HEK293 (cell line): ENCODE measurements around the gene SOS2.

Experiments
- CTCF ChIA-PET: fragments of 350-600 bp; formaldehyde crosslinking; extraction: SDS; loops from one replicate; lab custom pipeline; 2021; ENCODE audit warnings: antibody characterized with exemption; lab: Yijun Ruan, JAX
- POLR2A ChIA-PET: fragments of 300-600 bp; formaldehyde crosslinking; extraction: SDS; loops from one replicate; lab custom pipeline; 2020; ENCODE audit warnings: antibody characterized with exemption, inconsistent platforms; lab: Yijun Ruan, JAX
- H3K27ac ChIP-seq: fragments of 200-500 bp; sonication (Bioruptor generic); 2 replicates; pipeline ENCODE4 v1.5.1; 2014; ENCODE audit warnings: low read depth, low read length, control low read depth, inconsistent platforms; ENCODE audit errors: extremely low read depth
- H3K36me3 ChIP-seq, 2 experiments: fragments of 200-500 bp in 1 of 2; sonication (Bioruptor generic) in 1 of 2; 1 replicate in 1 of 2; 2 replicates in 1 of 2; pipeline ENCODE4 v1.5.1; 2014 to 2017; ENCODE audit warnings: inconsistent platforms in 2 of 2, low read length in 2 of 2; ENCODE audit not compliant: control insufficient read depth in 2 of 2, insufficient read depth in 1 of 2
- H3K4me1 ChIP-seq: fragments of 200-500 bp; sonication (Bioruptor generic); 2 replicates; pipeline ENCODE4 v1.5.1; 2014; ENCODE audit warnings: mild to moderate bottlenecking, low read length, inconsistent platforms; ENCODE audit not compliant: control insufficient read depth, insufficient read depth
- H3K4me3 ChIP-seq: 2 replicates; pipeline ENCODE4 v1.5.1; 2011; ENCODE audit warnings: low read depth, mild to moderate bottlenecking, control low read depth, low read length, moderate library complexity
- H3K9me3 ChIP-seq: fragments of 200-500 bp; sonication (Bioruptor generic); 2 replicates; pipeline ENCODE4 v1.5.1; 2014; ENCODE audit warnings: low read depth, low read length, inconsistent platforms; ENCODE audit not compliant: control insufficient read depth, insufficient read depth
- GFI1B ChIP-seq: fragments of 450-650 bp; formaldehyde crosslinking; IDR thresholded peaks from 2 replicates; pipeline ENCODE4 v1.5.1; 2016; ENCODE audit warnings: missing biosample characterization, missing genetic modification characterization
- PRDM6 ChIP-seq: fragments of 450-650 bp; formaldehyde crosslinking; IDR thresholded peaks from 2 replicates; pipeline ENCODE4 v1.5.1; 2017; ENCODE audit warnings: missing biosample characterization, missing genetic modification characterization
- SCRT2 ChIP-seq: fragments of 450-650 bp; formaldehyde crosslinking; IDR thresholded peaks from 2 replicates; pipeline ENCODE4 v1.5.1; 2016; ENCODE audit warnings: missing biosample characterization, missing genetic modification characterization
- WT1 ChIP-seq: fragments of 450-650 bp; formaldehyde crosslinking; IDR thresholded peaks from 2 replicates; pipeline ENCODE4 v1.5.1; 2016; ENCODE audit warnings: missing biosample characterization, missing genetic modification characterization
- ZBTB7A ChIP-seq: fragments of 450-650 bp; formaldehyde crosslinking; IDR thresholded peaks from 2 replicates; pipeline ENCODE4 v1.5.1; 2016; ENCODE audit warnings: low read depth, missing biosample characterization, missing genetic modification characterization
- ZNF112 ChIP-seq: fragments of 450-650 bp; formaldehyde crosslinking; IDR thresholded peaks from 2 replicates; pipeline ENCODE4 v1.5.0; 2017; ENCODE audit warnings: missing biosample characterization, missing genetic modification characterization
- ZNF133 ChIP-seq: fragments of 450-650 bp; formaldehyde crosslinking; IDR thresholded peaks from 2 replicates; pipeline ENCODE4 v1.5.1; 2016; ENCODE audit warnings: missing biosample characterization, missing genetic modification characterization
- ZNF138 ChIP-seq: fragments of 450-650 bp; formaldehyde crosslinking; IDR thresholded peaks from 2 replicates; pipeline ENCODE4 v1.5.1; 2016; ENCODE audit warnings: missing biosample characterization, missing genetic modification characterization, borderline replicate concordance
- ZNF140 ChIP-seq: fragments of 450-650 bp; formaldehyde crosslinking; IDR thresholded peaks from 2 replicates; pipeline ENCODE4 v1.5.1; 2016; ENCODE audit warnings: missing biosample characterization, missing genetic modification characterization
- ZNF175 ChIP-seq: fragments of 450-650 bp; formaldehyde crosslinking; IDR thresholded peaks from 2 replicates; pipeline ENCODE4 v1.5.1; 2016; ENCODE audit warnings: missing biosample characterization, missing genetic modification characterization
- ZNF19 ChIP-seq: fragments of 450-650 bp; formaldehyde crosslinking; IDR thresholded peaks from 2 replicates; pipeline ENCODE4; 2016; ENCODE audit warnings: missing biosample characterization, missing genetic modification characterization, low read depth
- ZNF2 ChIP-seq: fragments of 450-650 bp; formaldehyde crosslinking; IDR thresholded peaks from 2 replicates; pipeline ENCODE4 v1.5.1; 2016; ENCODE audit warnings: missing biosample characterization, missing genetic modification characterization
- ZNF311 ChIP-seq: fragments of 450-650 bp; formaldehyde crosslinking; IDR thresholded peaks from 2 replicates; pipeline ENCODE4 v1.5.1; 2017; ENCODE audit warnings: missing biosample characterization, missing genetic modification characterization, borderline replicate concordance
- ZNF335 ChIP-seq: fragments of 450-650 bp; formaldehyde crosslinking; conservative IDR thresholded peaks from 2 replicates; pipeline ENCODE4 v1.5.1; 2016; ENCODE audit warnings: missing biosample characterization, missing genetic modification characterization
- ZNF518A ChIP-seq: fragments of 450-650 bp; formaldehyde crosslinking; conservative IDR thresholded peaks from 2 replicates; pipeline ENCODE4 v1.5.1; 2016; ENCODE audit warnings: low read depth, missing biosample characterization, missing genetic modification characterization
- ZNF544 ChIP-seq: fragments of 450-650 bp; formaldehyde crosslinking; IDR thresholded peaks from 2 replicates; pipeline ENCODE4 v1.5.0; 2017; ENCODE audit warnings: missing biosample characterization, missing genetic modification characterization
- ZNF561 ChIP-seq: fragments of 450-650 bp; IDR thresholded peaks from 2 replicates; pipeline ENCODE4 v1.5.1; 2018; ENCODE audit warnings: missing biosample characterization, missing genetic modification characterization, borderline replicate concordance
- ZNF76 ChIP-seq: fragments of 450-650 bp; formaldehyde crosslinking; IDR thresholded peaks from 2 replicates; pipeline ENCODE4; 2016; ENCODE audit warnings: low read depth, missing biosample characterization, missing genetic modification characterization, borderline replicate concordance
- ZNF792 ChIP-seq: fragments of 450-650 bp; formaldehyde crosslinking; IDR thresholded peaks from 2 replicates; pipeline ENCODE4 v1.5.1; 2016; ENCODE audit warnings: missing biosample characterization, missing genetic modification characterization
- ZNF830 ChIP-seq: fragments of 450-650 bp; IDR thresholded peaks from 2 replicates; pipeline ENCODE4 v1.5.0; 2018; ENCODE audit warnings: missing biosample characterization, missing genetic modification characterization, low read depth, mild to moderate bottlenecking, moderate library complexity
- ZNF837 ChIP-seq: fragments of 450-650 bp; formaldehyde crosslinking; IDR thresholded peaks from 2 replicates; pipeline ENCODE4 v1.5.1; 2016; ENCODE audit warnings: missing biosample characterization, missing genetic modification characterization
- TF ChIP-seq, protein P1 (sequence below): fragments of 450-650 bp; formaldehyde crosslinking; IDR thresholded peaks from 2 replicates; pipeline ENCODE4 v1.5.1; 2016; ENCODE audit warnings: missing biosample characterization, missing genetic modification characterization
- TF ChIP-seq, protein P2 (sequence below): fragments of 450-650 bp; formaldehyde crosslinking; IDR thresholded peaks from 2 replicates; pipeline ENCODE4 v1.5.0; 2017; ENCODE audit warnings: missing biosample characterization, missing genetic modification characterization, borderline replicate concordance

The SOS2 gene

DNA sequence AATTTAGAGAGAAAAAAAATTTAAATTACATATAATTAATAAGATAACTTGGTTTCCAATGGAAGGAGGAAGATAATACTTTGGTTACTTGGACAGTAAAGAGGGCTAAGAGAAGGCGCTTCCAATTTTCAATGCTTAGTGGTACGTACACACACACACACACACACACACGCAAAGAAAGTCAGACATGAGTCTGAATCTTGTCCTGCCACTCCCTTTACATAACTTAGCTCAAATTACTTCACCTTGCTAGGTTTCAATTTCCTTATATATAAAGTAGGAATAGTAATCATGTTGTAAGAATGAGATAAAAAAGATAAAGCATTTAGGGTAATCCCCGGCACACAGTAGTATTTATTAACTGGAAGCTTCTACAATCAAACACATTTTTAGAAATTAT lies 75.3 kb downstream of the SOS2 start:
- H3K36me3 ChIP-seq: peaks cover 21 to 30% of the 10 kb centered on the region in 2 experiments
- ChIA-PET CTCF (interaction anchor here (0.7 kb wide), 1 partner anchor 24 kb away, joined by 3 read pairs; no protein-coding TSS in a partner anchor), POLR2A (no interaction called here)
- H3K4me1 ChIP-seq: no peaks in the 10 kb centered on the region
- H3K27ac ChIP-seq: no peak overlapping the region
- no peaks in the 10 kb centered on the region for H3K9me3 ChIP-seq
- no peak for TF ChIP-seq ZNF830 (tag by site-specific recombination)
- no peak for TF ChIP-seq ZNF335 (tag by site-specific recombination)
- no peak for TF ChIP-seq ZNF140 (tag by site-specific recombination)
- no peak for TF ChIP-seq ZNF76
- no peak for TF ChIP-seq WT1 (tag by site-specific recombination)
- TF ChIP-seq ZNF544 (tag by site-specific recombination): no peak
- no peak for TF ChIP-seq ZNF311 (tag by site-specific recombination)
- TF ChIP-seq ZNF19 (tag by site-specific recombination): no peak
- no peak for TF ChIP-seq PRDM6 (tag by site-specific recombination)
- no peak for TF ChIP-seq ZNF138 (tag by site-specific recombination)
- TF ChIP-seq ZNF2 (tag by site-specific recombination): no peak
- TF ChIP-seq ZNF133 (tag by site-specific recombination): no peak
- TF ChIP-seq ZNF792 (tag by site-specific recombination): no peak
- TF ChIP-seq, protein P1, sequence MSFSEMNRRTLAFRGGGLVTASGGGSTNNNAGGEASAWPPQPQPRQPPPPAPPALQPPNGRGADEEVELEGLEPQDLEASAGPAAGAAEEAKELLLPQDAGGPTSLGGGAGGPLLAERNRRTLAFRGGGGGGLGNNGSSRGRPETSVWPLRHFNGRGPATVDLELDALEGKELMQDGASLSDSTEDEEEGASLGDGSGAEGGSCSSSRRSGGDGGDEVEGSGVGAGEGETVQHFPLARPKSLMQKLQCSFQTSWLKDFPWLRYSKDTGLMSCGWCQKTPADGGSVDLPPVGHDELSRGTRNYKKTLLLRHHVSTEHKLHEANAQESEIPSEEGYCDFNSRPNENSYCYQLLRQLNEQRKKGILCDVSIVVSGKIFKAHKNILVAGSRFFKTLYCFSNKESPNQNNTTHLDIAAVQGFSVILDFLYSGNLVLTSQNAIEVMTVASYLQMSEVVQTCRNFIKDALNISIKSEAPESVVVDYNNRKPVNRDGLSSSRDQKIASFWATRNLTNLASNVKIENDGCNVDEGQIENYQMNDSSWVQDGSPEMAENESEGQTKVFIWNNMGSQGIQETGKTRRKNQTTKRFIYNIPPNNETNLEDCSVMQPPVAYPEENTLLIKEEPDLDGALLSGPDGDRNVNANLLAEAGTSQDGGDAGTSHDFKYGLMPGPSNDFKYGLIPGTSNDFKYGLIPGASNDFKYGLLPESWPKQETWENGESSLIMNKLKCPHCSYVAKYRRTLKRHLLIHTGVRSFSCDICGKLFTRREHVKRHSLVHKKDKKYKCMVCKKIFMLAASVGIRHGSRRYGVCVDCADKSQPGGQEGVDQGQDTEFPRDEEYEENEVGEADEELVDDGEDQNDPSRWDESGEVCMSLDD (tag by site-specific recombination): no peak
- TF ChIP-seq, all 188 proteins: peak for 0
- no peak overlapping the region for H3K4me3 ChIP-seq

GRCh38 chr14:50148799-50149198 lies 82.6 kb downstream of the SOS2 start:
- TF ChIP-seq GFI1B (tag by site-specific recombination): no peak
- TF ChIP-seq ZNF837: no peak
- TF ChIP-seq, protein P2, sequence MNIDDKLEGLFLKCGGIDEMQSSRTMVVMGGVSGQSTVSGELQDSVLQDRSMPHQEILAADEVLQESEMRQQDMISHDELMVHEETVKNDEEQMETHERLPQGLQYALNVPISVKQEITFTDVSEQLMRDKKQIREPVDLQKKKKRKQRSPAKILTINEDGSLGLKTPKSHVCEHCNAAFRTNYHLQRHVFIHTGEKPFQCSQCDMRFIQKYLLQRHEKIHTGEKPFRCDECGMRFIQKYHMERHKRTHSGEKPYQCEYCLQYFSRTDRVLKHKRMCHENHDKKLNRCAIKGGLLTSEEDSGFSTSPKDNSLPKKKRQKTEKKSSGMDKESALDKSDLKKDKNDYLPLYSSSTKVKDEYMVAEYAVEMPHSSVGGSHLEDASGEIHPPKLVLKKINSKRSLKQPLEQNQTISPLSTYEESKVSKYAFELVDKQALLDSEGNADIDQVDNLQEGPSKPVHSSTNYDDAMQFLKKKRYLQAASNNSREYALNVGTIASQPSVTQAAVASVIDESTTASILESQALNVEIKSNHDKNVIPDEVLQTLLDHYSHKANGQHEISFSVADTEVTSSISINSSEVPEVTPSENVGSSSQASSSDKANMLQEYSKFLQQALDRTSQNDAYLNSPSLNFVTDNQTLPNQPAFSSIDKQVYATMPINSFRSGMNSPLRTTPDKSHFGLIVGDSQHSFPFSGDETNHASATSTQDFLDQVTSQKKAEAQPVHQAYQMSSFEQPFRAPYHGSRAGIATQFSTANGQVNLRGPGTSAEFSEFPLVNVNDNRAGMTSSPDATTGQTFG (tag by site-specific recombination): no peak
- TF ChIP-seq ZNF112 (tag by site-specific recombination): no peak
- no peak for TF ChIP-seq ZNF175 (tag by site-specific recombination)
- TF ChIP-seq SCRT2 (tag by site-specific recombination): no peak
- TF ChIP-seq ZNF561 (tag by site-specific recombination): no peak
- TF ChIP-seq ZBTB7A (tag by site-specific recombination): no peak
- TF ChIP-seq ZNF518A (tag by site-specific recombination): no peak
- Histone ChIP-seq H3K36me3 (peaks cover 33 to 36% of the 10 kb centered on the region in 2 experiments), H3K4me1 (no peaks in the 10 kb centered on the region), H3K4me3 (no peak overlapping the region), H3K9me3 (no peaks in the 10 kb centered on the region), H3K27ac (no peak overlapping the region)
- CTCF ChIA-PET: no interaction called here
- POLR2A ChIA-PET: no interaction called here
